Caco-2 (cell line): ENCODE results near the gene RBPJ. TPM values are rescaled to one million over a fixed set of nuclear protein-coding genes. Genes with fewer than 3 reads are reported as not detected.

Experiments
- BruUV-seq: library from RNA; stranded (reverse); fragments of 400-500 nt; replicated peaks from 2 replicates; lab custom pipeline; 2021; lab: Mats Ljungman, UMichigan
- CTCF ChIA-PET: fragments of 300-600 bp; sonication (Branson Sonifier 250); formaldehyde crosslinking; loops from one replicate; lab custom pipeline; 2022; ENCODE audit warnings: antibody characterized with exemption; lab: Charles Lee
- POLR2A ChIA-PET: fragments of 300-600 bp; sonication (Branson Sonifier 250); formaldehyde crosslinking; loops from one replicate; lab custom pipeline; 2022; ENCODE audit warnings: antibody characterized with exemption; lab: Charles Lee
- DNase-seq, 2 experiments: peaks; one replicate each; pipeline versions ENCODE4 v3.0.0 to v3.0.0-alpha.2; 2020 to 2022
- H3K27me3 ChIP-seq: replicated peaks from 2 replicates; pipeline ENCODE4 v1.6.0; 2011; ENCODE audit warnings: low read length; ENCODE audit not compliant: control insufficient read depth, insufficient read depth
- H3K36me3 ChIP-seq: 2 replicates; pipeline ENCODE4 v1.5.1; 2011; ENCODE audit warnings: low read length; ENCODE audit not compliant: control insufficient read depth, insufficient read depth
- H3K4me1 ChIP-seq: fragments of 250-450 bp; sonication (Bioruptor Pico); 2 replicates; pipeline ENCODE4 v1.5.1; 2020; ENCODE audit warnings: mild to moderate bottlenecking
- H3K4me3 ChIP-seq: 2 replicates; pipeline ENCODE4 v1.5.1; 2011; ENCODE audit warnings: low read depth, mild to moderate bottlenecking, control low read depth, low read length
- H3K9me3 ChIP-seq: fragments of 250-450 bp; sonication (Bioruptor Pico); 2 replicates; pipeline ENCODE4 v1.5.1; 2020; ENCODE audit warnings: mild to moderate bottlenecking, moderate library complexity
- H3K27ac Mint-ChIP-seq: one replicate; pipeline ENCODE4 v1.8.0; 2022; ENCODE audit warnings: mixed read lengths; ENCODE audit not compliant: unreplicated experiment
- H3K27me3 Mint-ChIP-seq: one replicate; pipeline ENCODE4 v1.8.0; 2022; ENCODE audit warnings: mixed read lengths; ENCODE audit not compliant: insufficient read depth, unreplicated experiment
- H3K36me3 Mint-ChIP-seq: one replicate; pipeline ENCODE4 v1.8.0; 2022; ENCODE audit warnings: mild to moderate bottlenecking, mixed read lengths; ENCODE audit not compliant: insufficient read depth, unreplicated experiment
- H3K4me1 Mint-ChIP-seq: one replicate; pipeline ENCODE4 v1.8.0; 2022; ENCODE audit warnings: low read depth, mixed read lengths; ENCODE audit not compliant: unreplicated experiment
- H3K4me3 Mint-ChIP-seq: one replicate; pipeline ENCODE4 v1.8.0; 2022; ENCODE audit warnings: mild to moderate bottlenecking, moderate library complexity, mixed read lengths; ENCODE audit not compliant: unreplicated experiment
- H3K9me3 Mint-ChIP-seq: one replicate; pipeline ENCODE4 v1.8.0; 2022; ENCODE audit warnings: mixed read lengths; ENCODE audit not compliant: unreplicated experiment
- CTCF ChIP-seq, 2 experiments: fragments of 200-600 bp in 1 of 2; IDR thresholded peaks; 1 replicate in 1 of 2; 2 replicates in 1 of 2; pipeline versions ENCODE4 v1.5.1 to v1.8.0; 2011 to 2022; ENCODE audit warnings: antibody characterized with exemption in 1 of 2, control low read depth in 1 of 2, inconsistent platforms in 1 of 2, low read depth in 1 of 2, low read length in 1 of 2, mild to moderate bottlenecking in 1 of 2, moderate library complexity in 1 of 2; ENCODE audit not compliant: insufficient read depth in 1 of 2, severe bottlenecking in 1 of 2, unreplicated experiment in 1 of 2
- intact Hi-C: fragments of 100-400 bp; cut with micrococcal nuclease; formaldehyde crosslinking; loops from one replicate; pipeline ENCODE4 v1.10.0; 2022; ENCODE audit not compliant: unreplicated experiment
- total RNA-seq: library from RNA; stranded (reverse); gene quantifications from 2 replicates; pipeline ENCODE4 v1.2.3, GENCODE V29; 2022

Gene RBPJ
- total RNA-seq, 1 experiment from 2014 or later: 38.8 TPM

- BruUV-seq: no TSS peak
Observed at GRCh38 chr4:26468977-26469376, 148.2 kb downstream of the RBPJ start.

GRCh38 chr4:26471890-26472289, 151.1 kb downstream of the RBPJ start:
- no peaks in the 10 kb centered on the region for H3K9me3 Mint-ChIP-seq
- no peaks in the 10 kb centered on the region for H3K9me3 ChIP-seq
- no peak for DNase-seq
- no peak overlapping the region for H3K4me3 Mint-ChIP-seq
- intact Hi-C loops: no loop called here
- H3K27me3 Mint-ChIP-seq: no peaks in the 10 kb centered on the region
- no peak overlapping the region for H3K27ac Mint-ChIP-seq
- no peak for TF ChIP-seq CTCF (IDR thresholded peaks at IDR 0.05; ENCODE audit: insufficient read depth in 1 of 2, low read depth in 1 of 2, low read length in 1 of 2, severe bottlenecking in 1 of 2, unreplicated experiment in 1 of 2)
- H3K36me3 ChIP-seq: no peaks in the 10 kb centered on the region
- no peaks in the 10 kb centered on the region for H3K4me1 Mint-ChIP-seq
- POLR2A ChIA-PET: no interaction called here
- BruUV-seq: no TSS peak
- H3K4me3 ChIP-seq: no peak overlapping the region
- no peaks in the 10 kb centered on the region for H3K4me1 ChIP-seq
- no peaks in the 10 kb centered on the region for H3K36me3 Mint-ChIP-seq
- CTCF ChIA-PET: no interaction called here
- H3K27me3 ChIP-seq: no peaks in the 10 kb centered on the region

More at GRCh38 chr4:26468977-26469376, 148.2 kb downstream of the RBPJ start:
- DNase-seq: no peak
- no peaks in the 10 kb centered on the region for H3K27me3 Mint-ChIP-seq
- Histone ChIP-seq H3K9me3 (no peaks in the 10 kb centered on the region), H3K27me3 (no peaks in the 10 kb centered on the region), H3K4me3 (no peak overlapping the region), H3K36me3 (no peaks in the 10 kb centered on the region), H3K4me1 (no peaks in the 10 kb centered on the region)
- ChIA-PET POLR2A (no interaction called here), CTCF (no interaction called here)
- no peak overlapping the region for H3K4me3 Mint-ChIP-seq
- peaks cover 14% of the 10 kb centered on the region for H3K9me3 Mint-ChIP-seq
- no peaks in the 10 kb centered on the region for H3K4me1 Mint-ChIP-seq
- intact Hi-C loops: no loop called here
- no peak overlapping the region for H3K27ac Mint-ChIP-seq
- no peaks in the 10 kb centered on the region for H3K36me3 Mint-ChIP-seq
- TF ChIP-seq CTCF (IDR thresholded peaks at IDR 0.05; ENCODE audit: insufficient read depth in 1 of 2, low read depth in 1 of 2, low read length in 1 of 2, severe bottlenecking in 1 of 2, unreplicated experiment in 1 of 2): no peak

GRCh38 chr4:26473893-26474292, 153.1 kb downstream of the RBPJ start:
- Histone ChIP-seq H3K4me3 (no peak overlapping the region), H3K36me3 (no peaks in the 10 kb centered on the region), H3K27me3 (no peaks in the 10 kb centered on the region), H3K4me1 (no peaks in the 10 kb centered on the region), H3K9me3 (no peaks in the 10 kb centered on the region)
- no peak for DNase-seq
- Mint-ChIP-seq H3K4me1 (no peaks in the 10 kb centered on the region), H3K9me3 (no peaks in the 10 kb centered on the region), H3K4me3 (no peak overlapping the region), H3K27me3 (no peaks in the 10 kb centered on the region), H3K36me3 (no peaks in the 10 kb centered on the region), H3K27ac (no peak overlapping the region)
- intact Hi-C loops: no loop called here
- BruUV-seq: no TSS peak
- ChIA-PET CTCF (no interaction called here), POLR2A (no interaction called here)
- TF ChIP-seq CTCF (IDR thresholded peaks at IDR 0.05; ENCODE audit: insufficient read depth in 1 of 2, low read depth in 1 of 2, low read length in 1 of 2, severe bottlenecking in 1 of 2, unreplicated experiment in 1 of 2): no peak
